GM12874 (cell line): ENCODE results near the gene KRTAP12-3.
"Not testable (repeated sequence)": the region's sequence is repeated elsewhere in the genome, so short reads cannot be mapped to it uniquely, and the experiment has no call there.

Source experiments
- TF ChIP-seq, protein P1 (sequence below): IDR thresholded peaks from 2 replicates; pipeline ENCODE4 v1.5.1; 2011; ENCODE audit warnings: low read depth, mild to moderate bottlenecking, control low read depth, low read length, moderate library complexity; ENCODE audit not compliant: insufficient read depth

The KRTAP12-3 gene

DNA sequence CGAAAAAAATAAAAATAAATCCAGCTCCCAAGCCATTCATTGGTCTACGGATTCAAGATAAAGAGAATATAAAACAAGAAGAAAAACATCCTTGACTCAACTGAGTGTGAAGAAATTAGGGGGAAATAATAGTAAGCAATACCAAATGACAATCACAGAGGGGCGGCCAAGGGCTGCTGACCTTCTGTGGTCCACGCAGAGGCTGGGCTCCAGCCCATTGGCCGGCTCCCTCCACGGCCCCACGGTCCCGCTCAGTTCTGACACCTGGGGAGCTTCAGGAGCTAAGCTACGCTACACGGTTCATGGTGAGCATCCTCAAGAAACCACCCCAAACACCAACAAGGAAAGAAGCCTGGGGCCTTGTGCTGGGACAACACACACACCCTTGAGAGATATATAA lies 38.8 kb downstream of the KRTAP12-3 start:
- TF ChIP-seq, protein P1, sequence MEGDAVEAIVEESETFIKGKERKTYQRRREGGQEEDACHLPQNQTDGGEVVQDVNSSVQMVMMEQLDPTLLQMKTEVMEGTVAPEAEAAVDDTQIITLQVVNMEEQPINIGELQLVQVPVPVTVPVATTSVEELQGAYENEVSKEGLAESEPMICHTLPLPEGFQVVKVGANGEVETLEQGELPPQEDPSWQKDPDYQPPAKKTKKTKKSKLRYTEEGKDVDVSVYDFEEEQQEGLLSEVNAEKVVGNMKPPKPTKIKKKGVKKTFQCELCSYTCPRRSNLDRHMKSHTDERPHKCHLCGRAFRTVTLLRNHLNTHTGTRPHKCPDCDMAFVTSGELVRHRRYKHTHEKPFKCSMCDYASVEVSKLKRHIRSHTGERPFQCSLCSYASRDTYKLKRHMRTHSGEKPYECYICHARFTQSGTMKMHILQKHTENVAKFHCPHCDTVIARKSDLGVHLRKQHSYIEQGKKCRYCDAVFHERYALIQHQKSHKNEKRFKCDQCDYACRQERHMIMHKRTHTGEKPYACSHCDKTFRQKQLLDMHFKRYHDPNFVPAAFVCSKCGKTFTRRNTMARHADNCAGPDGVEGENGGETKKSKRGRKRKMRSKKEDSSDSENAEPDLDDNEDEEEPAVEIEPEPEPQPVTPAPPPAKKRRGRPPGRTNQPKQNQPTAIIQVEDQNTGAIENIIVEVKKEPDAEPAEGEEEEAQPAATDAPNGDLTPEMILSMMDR = no peak

DNA sequence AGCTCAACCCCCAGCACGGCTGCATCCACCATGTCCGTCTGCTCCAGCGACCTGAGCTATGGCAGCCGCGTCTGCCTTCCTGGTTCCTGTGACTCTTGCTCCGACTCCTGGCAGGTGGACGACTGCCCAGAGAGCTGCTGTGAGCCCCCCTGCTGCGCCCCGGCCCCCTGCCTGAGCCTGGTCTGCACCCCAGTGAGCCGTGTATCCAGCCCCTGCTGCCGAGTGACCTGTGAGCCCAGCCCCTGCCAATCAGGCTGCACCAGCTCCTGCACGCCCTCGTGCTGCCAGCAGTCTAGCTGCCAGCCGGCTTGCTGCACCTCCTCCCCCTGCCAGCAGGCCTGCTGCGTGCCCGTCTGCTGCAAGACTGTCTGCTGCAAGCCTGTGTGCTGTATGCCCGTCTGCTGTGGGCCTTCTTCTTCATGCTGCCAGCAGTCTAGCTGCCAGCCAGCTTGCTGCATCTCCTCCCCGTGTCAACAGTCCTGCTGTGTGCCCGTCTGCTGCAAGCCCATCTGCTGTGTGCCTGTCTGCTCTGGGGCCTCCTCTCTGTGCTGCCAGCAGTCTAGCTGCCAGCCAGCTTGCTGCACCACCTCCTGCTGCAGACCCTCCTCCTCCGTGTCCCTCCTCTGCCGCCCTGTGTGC lies 39.6 kb downstream of the KRTAP12-3 start, which contains the start of gene KRTAP10-12:
Gene KRTAP10-12, plus strand, starts transcription at position 1 of the 639 bp plus-strand sequence. Its CDS starts 30 bp downstream, at position 31.
- TF ChIP-seq, protein P1 = not testable (repeated sequence)

GRCh38 chr21:44697811-44698734 lies 40.3 kb downstream of the KRTAP12-3 start:
- TF ChIP-seq, protein P1 = no peak

DNA sequence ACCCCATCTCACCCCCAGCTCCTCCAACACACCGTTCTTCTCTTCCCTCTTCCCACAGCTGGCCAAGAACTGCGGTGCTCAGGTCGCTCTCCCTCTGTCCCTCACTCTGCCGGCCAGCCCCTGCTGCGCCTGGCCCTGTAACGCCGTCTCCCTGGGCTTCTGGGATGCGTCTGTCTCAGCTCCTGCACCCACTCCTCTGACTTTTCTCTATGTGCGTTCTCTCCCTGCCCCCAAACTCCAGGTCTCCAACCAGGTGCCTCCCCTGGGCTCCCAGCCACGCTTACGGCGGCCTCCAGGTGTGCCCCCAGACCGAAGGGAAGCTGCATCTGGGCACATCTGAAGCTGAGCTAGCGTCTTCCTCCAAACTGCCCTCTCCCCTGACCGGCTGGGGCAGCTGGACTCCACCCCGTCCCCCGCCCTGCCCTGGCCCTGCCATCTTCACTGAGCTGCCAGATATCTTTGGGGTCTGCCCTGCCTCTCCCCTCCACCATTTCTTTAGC lies 41.8 kb downstream of the KRTAP12-3 start:
- TF ChIP-seq, protein P1 = no peak

GRCh38 chr21:44700101-44701022 lies 42.6 kb downstream of the KRTAP12-3 start:
- TF ChIP-seq, protein P1 = no peak

DNA sequence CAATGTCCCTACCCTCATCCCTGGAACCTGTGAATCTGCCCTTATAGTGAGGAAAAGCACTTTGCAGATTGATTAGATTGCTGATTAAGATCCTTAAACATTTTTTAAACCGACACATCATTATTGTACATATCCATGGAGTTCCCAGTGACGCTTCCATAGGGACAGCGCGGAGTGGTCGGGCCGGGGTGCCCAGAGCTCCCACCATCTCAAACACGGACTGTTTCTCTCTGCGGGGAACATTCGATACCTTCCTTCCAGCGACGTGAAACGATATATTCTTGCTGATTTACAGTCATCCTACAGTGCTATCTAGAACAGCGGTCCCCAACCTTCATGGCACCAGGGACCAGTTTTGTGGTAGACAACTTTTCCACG lies 43.3 kb downstream of the KRTAP12-3 start:
- TF ChIP-seq, protein P1 = no peak
